GM23338 (cell line): ENCODE results near the gene JMJD1C.

Source experiments
- CREB1 ChIP-seq: fragments of 250-450 bp; sonication (Bioruptor Pico); IDR thresholded peaks from 2 replicates; pipeline ENCODE4 v1.5.0; 2020; ENCODE audit warnings: low read depth, mild to moderate bottlenecking, moderate library complexity
- CTCF ChIP-seq, 2 experiments: fragments of 200-600 bp in 1 of 2; sonication (generic) in 1 of 2; conservative IDR thresholded peaks; 2 replicates each; pipeline versions ENCODE4 v1.5.1 to v1.6.1; 2016 to 2017; ENCODE audit warnings: antibody characterized with exemption in 2 of 2, low read depth in 2 of 2, mild to moderate bottlenecking in 2 of 2, moderate library complexity in 1 of 2
- EZH2 ChIP-seq: fragments of 200-600 bp; sonication (generic); IDR thresholded peaks from one replicate; pipeline ENCODE4 v1.8.0; 2017; ENCODE audit warnings: antibody characterized with exemption, mild to moderate bottlenecking, low read depth; ENCODE audit not compliant: unreplicated experiment
- EZH2phosphoT487 ChIP-seq: fragments of 200-600 bp; sonication (generic); IDR thresholded peaks from one replicate; pipeline ENCODE4 v1.8.1; 2018; ENCODE audit warnings: antibody characterized with exemption; ENCODE audit not compliant: unreplicated experiment
- JUNB ChIP-seq: IDR thresholded peaks from one replicate; pipeline ENCODE4 v1.6.1; 2016; ENCODE audit warnings: antibody characterized with exemption; ENCODE audit not compliant: unreplicated experiment
- NANOG ChIP-seq: IDR thresholded peaks from 2 replicates; pipeline ENCODE4 v1.6.1; 2016; ENCODE audit warnings: antibody characterized with exemption, borderline replicate concordance
- POLR2AphosphoS5 ChIP-seq: IDR thresholded peaks from 2 replicates; pipeline ENCODE4 v1.6.1; 2016; ENCODE audit warnings: antibody characterized with exemption, low read depth
- REST ChIP-seq: IDR thresholded peaks from one replicate; pipeline ENCODE4 v1.6.1; 2018; ENCODE audit warnings: antibody characterized with exemption; ENCODE audit not compliant: unreplicated experiment

- TF ChIP-seq CTCF (conservative IDR thresholded peaks at IDR 0.05; ENCODE audit: low read depth in 2 of 2) (no peak), EZH2phosphoT487 (no peak), EZH2 (no peak), JUNB (no peak), CREB1 (no peak), REST (no peak), NANOG (no peak), POLR2AphosphoS5 (no peak)
Measured at GRCh38 chr10:63363951-63364350, 101.8 kb downstream of the JMJD1C start.
